D721Med (cell line): ENCODE results near the gene IRGQ.

ENCODE experiments used
- DNase-seq: peaks from one replicate; pipeline ENCODE4 v3.0.0; 2011; ENCODE audit warnings: low spot score; ENCODE audit not compliant: insufficient read length
- FAIRE-seq: peaks from 2 replicates; lab custom pipeline; 2011; peaks lifted over from hg19 to GRCh38; lab: Jason Lieb, UNC
- TF ChIP-seq, protein P1 (sequence below): IDR thresholded peaks from 2 replicates; pipeline ENCODE4 v1.5.1; 2012; ENCODE audit warnings: mild to moderate bottlenecking, control low read depth; ENCODE audit not compliant: insufficient read depth; ENCODE audit errors: missing control alignments

IRGQ gene

DNA sequence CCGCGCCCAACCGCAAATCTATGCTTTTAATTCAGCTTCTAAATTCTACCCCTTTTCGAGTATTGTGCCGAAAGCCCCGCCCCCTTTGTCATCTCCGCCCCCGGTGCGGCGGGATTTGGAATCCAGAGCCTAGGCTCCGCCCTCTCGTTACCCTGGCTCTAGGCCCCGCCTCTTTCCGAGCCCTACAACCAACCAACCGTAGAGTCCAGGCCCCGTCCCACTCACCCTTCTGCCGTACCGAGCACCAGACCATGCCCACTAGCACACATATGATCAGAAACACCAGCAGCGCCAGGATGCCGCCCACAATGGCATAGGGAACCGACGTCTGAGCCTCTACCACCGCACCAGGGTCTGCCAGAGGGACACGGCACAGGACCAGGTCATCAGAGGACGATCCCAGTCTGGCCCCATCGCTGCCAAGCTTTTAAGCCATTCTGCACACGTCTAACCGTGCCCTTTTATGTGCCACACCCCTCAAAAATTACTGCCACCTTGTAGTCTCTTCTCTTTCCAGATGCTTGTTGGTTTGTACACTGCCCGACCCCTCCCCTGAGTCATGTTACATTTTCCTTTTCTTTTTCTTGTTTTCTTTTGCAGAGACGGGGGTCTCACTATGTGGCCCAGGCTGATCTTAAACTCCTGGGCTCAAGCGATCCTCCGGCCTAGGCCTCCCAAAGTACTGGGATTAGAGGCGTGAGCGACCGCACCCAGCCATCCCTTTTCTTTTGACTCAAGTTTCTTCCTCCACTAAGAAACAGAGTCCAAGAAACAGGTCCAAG is 28.1 kb upstream of the IRGQ start:
- FAIRE-seq, result no peak
- no peak for DNase-seq

DNA sequence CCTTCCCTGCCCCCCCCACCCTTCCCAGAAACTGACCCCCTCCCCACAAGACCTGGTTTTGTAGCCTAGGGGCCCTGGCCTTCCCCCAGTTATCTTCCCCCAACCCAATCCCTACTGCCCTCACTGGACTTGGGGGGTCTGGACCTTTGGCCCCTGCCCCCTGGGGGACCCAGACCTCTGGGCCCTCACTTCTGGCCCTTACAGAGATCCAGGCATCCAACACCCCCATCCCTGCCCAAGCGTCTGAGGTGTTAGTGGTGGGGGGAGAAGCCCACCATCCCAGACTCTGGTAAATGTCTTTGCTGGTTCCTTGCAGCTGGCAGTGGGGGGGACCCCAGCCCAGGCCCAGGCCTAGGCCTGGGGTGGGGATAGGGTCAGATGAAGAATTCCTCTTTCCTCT is 27.0 kb upstream of the IRGQ start:
- TF ChIP-seq, protein P1, sequence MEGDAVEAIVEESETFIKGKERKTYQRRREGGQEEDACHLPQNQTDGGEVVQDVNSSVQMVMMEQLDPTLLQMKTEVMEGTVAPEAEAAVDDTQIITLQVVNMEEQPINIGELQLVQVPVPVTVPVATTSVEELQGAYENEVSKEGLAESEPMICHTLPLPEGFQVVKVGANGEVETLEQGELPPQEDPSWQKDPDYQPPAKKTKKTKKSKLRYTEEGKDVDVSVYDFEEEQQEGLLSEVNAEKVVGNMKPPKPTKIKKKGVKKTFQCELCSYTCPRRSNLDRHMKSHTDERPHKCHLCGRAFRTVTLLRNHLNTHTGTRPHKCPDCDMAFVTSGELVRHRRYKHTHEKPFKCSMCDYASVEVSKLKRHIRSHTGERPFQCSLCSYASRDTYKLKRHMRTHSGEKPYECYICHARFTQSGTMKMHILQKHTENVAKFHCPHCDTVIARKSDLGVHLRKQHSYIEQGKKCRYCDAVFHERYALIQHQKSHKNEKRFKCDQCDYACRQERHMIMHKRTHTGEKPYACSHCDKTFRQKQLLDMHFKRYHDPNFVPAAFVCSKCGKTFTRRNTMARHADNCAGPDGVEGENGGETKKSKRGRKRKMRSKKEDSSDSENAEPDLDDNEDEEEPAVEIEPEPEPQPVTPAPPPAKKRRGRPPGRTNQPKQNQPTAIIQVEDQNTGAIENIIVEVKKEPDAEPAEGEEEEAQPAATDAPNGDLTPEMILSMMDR, result no peak
- DNase-seq (no peak), FAIRE-seq (no peak)

More for the DNA sequence above, 28.1 kb upstream of the IRGQ start:
- TF ChIP-seq, protein P1, result no peak

DNA sequence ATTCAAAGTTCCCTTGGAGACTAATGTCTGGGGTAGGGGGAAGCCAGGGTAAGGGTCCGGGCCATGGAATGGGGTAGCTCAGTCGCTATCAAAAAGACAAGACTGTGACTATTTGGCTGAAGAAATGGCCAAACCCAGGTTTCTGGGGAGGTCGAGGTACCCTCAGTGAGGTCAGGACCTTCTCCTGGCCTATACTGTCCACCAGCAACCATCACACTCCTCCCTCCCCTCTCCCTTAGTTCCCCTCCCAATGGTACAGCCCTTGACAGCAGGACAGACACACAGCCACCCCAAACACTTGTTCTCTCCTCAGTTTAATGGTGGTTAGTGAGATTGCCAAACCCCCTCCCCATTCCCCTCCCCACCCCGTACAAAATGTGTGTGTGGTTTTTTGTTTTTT is 26.1 kb upstream of the IRGQ start:
- TF ChIP-seq, protein P1, result no peak
- DNase-seq (no peak), FAIRE-seq (no peak)

DNA sequence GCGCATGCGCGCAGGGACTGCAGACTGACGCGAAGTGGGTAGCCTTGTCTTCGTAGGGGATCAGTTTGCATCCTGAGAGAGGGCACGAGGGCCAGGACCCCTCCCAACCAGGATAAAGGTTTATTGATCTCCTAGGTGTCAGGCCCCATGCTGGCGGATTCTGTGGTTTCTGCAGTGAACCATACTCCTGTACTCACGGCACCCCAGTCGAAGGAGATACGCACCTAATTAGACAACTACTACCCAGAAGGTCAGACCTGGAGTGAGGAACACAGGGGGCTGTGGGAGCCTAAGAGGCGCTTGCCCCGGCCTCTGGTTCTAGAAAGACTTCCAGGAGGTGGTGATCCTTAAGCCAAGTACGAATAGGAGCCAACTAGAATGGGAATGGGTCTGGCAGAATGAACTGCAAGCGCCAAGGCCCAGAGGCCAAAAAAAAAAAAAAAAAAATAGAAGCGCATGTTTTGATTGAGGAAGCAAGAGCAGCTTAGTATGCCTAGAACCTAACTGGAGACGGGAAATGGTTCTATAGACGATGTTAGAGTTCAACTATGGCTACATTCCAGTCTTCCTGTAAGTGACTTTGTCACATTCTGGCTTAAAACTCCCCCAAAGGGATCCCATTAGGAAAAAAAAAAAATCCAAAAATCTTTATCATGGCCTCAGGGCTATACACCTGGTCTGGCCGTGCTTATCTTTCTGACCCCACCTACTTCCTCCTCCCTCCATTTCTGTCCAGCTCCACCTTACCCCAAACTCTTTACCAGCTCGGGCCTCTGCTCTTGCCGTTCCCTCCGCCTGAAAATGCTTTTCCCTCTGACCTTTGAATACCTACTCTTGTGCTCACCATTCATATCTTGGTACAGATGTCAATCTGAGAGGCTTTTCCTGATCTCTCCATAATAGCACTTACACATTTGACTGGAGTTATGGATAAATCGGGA is 24.4 kb upstream of the IRGQ start:
- FAIRE-seq, result no peak
- TF ChIP-seq, protein P1, result no peak
- no peak for DNase-seq

DNA sequence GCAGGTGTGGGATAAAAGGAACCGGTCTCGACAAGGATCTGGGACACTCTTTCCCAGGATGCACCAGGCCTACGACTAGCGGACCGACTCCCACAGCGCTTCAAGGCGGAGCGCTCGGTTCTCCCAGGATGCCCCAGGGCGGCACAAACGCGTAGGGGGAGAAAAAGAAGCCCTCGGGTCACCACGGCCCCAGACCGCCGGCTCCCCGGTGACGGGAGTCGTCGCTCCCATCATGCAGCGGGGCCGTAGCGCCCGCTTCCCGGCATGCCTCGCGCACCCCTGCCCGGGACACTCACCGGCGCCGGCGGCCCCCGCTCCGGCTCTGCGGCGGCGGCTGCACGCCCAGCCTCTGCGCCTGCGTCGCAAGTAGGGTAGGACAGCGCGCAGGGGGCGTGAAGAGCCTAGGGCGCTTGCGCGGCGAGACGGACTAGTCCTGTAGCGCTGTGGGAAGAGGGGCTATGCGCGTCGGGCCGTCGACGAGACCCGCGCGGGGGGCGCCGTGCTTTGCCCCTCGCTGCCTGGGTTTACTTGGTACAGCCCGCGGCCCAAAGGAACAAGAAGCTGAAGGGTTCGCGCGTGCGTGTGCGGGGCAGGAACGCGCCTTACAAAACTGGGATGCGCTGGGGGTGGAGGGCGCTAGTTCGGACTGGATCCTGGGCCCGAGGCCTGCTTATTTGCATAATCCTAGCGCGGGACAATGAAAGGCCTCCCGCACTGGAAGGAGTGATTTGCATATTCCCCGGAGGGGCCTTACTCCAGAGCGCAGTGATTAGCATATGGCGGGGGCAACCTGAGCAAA is 23.5 kb upstream of the IRGQ start, which contains the start of gene ZNF428:
Gene ZNF428, minus strand, starts transcription at position 368 of the 799 bp plus-strand sequence. CDS start 5,325 bp downstream, outside the sequence.
- FAIRE-seq, result no peak
- DNase-seq, result peak; percentile 86
- TF ChIP-seq, protein P1, result no peak

DNA sequence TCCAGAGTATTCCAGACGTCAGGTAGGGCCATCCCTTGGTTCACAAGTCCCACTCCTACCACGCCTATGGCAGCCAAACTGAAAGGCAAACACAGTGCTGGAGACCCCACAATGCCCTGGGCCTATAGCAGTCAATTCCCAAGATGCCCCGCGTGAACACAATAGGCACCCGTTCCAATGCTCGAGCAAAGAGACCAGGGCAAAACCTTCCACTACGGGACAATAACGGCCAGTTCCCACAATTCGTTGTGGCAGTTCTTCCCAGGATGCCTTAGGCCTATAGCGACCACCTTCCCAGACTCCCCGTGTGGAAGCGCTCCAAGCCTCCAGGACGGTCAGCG is 23.0 kb upstream of the IRGQ start:
- FAIRE-seq (no peak), DNase-seq (no peak)

More for the DNA sequence above, 23.0 kb upstream of the IRGQ start:
- TF ChIP-seq, protein P1, result no peak
